Neural crest cell (in vitro differentiated cells): ENCODE data around the gene ANKRD16. TPM values are rescaled to one million over a fixed set of nuclear protein-coding genes. Genes with fewer than 3 reads are reported as not detected.

Source experiments
- DNase-seq: peaks from one replicate; pipeline ENCODE4 v3.0.0; 2021; ENCODE audit warnings: low read depth, mixed read lengths, low spot score
- H3K27ac Mint-ChIP-seq: one replicate; pipeline ENCODE4 v1.8.0; 2021; ENCODE audit warnings: mild to moderate bottlenecking, mixed read lengths; ENCODE audit not compliant: unreplicated experiment
- H3K27me3 Mint-ChIP-seq: 2 replicates; pipeline ENCODE4 v1.8.0; 2021; ENCODE audit warnings: low read depth, mild to moderate bottlenecking, mixed read lengths
- H3K36me3 Mint-ChIP-seq: 2 replicates; pipeline ENCODE4 v1.8.0; 2021; ENCODE audit warnings: low read depth, mild to moderate bottlenecking, mixed read lengths
- H3K4me1 Mint-ChIP-seq: 2 replicates; pipeline ENCODE4 v1.8.0; 2021; ENCODE audit warnings: mixed read lengths
- H3K4me3 Mint-ChIP-seq: one replicate; pipeline ENCODE4 v1.8.0; 2021; ENCODE audit warnings: mild to moderate bottlenecking, mixed read lengths
- H3K9me3 Mint-ChIP-seq: 2 replicates; pipeline ENCODE4 v1.8.0; 2021; ENCODE audit warnings: mixed read lengths
- total RNA-seq: library from RNA; stranded (reverse); gene quantifications from 2 replicates; pipeline ENCODE4 v1.2.1, GENCODE V29; 2021
- TF ChIP-seq, protein P1 (sequence below): fragments of 200-600 bp; sonication (generic); conservative IDR thresholded peaks from 2 replicates; pipeline ENCODE4 v1.5.0; 2021; ENCODE audit warnings: antibody characterized with exemption, mild to moderate bottlenecking

The ANKRD16 gene
- total RNA-seq, 1 donor from 2014 or later, result 13.3 TPM

DNA sequence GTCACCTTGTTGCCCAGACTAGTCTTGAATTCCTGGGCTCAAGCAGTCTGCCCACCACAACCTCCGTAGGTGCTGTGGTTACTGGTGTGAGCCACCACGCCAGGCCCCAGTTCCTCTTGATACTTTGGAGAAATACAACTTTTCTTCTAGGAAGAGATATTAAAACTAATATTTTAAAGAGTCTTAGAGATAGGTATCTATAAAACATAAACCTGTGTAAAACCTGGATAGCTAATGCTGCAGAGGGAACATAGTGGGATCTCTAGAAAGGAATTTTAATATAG, 71.7 kb downstream of the ANKRD16 start:
- TF ChIP-seq, protein P1, sequence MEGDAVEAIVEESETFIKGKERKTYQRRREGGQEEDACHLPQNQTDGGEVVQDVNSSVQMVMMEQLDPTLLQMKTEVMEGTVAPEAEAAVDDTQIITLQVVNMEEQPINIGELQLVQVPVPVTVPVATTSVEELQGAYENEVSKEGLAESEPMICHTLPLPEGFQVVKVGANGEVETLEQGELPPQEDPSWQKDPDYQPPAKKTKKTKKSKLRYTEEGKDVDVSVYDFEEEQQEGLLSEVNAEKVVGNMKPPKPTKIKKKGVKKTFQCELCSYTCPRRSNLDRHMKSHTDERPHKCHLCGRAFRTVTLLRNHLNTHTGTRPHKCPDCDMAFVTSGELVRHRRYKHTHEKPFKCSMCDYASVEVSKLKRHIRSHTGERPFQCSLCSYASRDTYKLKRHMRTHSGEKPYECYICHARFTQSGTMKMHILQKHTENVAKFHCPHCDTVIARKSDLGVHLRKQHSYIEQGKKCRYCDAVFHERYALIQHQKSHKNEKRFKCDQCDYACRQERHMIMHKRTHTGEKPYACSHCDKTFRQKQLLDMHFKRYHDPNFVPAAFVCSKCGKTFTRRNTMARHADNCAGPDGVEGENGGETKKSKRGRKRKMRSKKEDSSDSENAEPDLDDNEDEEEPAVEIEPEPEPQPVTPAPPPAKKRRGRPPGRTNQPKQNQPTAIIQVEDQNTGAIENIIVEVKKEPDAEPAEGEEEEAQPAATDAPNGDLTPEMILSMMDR, result no peak
- no peak overlapping the region for H3K4me3 Mint-ChIP-seq
- DNase-seq, result no peak
- peaks cover 2% of the 10 kb centered on the region for H3K9me3 Mint-ChIP-seq
- no peak overlapping the region for H3K27ac Mint-ChIP-seq
- H3K4me1 Mint-ChIP-seq, result peaks cover 13% of the 10 kb centered on the region
- peaks cover 2% of the 10 kb centered on the region for H3K36me3 Mint-ChIP-seq
- H3K27me3 Mint-ChIP-seq, result no peaks in the 10 kb centered on the region

- Mint-ChIP-seq H3K4me1 (peaks cover 13% of the 10 kb centered on the region), H3K27me3 (no peaks in the 10 kb centered on the region), H3K27ac (no peak overlapping the region), H3K36me3 (peaks cover 2% of the 10 kb centered on the region), H3K4me3 (peak overlapping the region; percentile 45), H3K9me3 (peaks cover 2% of the 10 kb centered on the region)
- DNase-seq, result no peak
- TF ChIP-seq, protein P1, result no peak
These were observed 72.2 kb downstream of the ANKRD16 start for GRCh38 chr10:5817322-5818047.

GRCh38 chr10:5816170-5816569, 73.5 kb downstream of the ANKRD16 start:
- TF ChIP-seq, protein P1, result no peak
- peaks cover 23% of the 10 kb centered on the region for H3K4me1 Mint-ChIP-seq
- peak overlapping the region; percentile 52 for H3K4me3 Mint-ChIP-seq
- H3K36me3 Mint-ChIP-seq, result peaks cover 2% of the 10 kb centered on the region
- DNase-seq, result no peak
- H3K9me3 Mint-ChIP-seq, result peaks cover 2% of the 10 kb centered on the region
- H3K27ac Mint-ChIP-seq, result no peak overlapping the region
- no peaks in the 10 kb centered on the region for H3K27me3 Mint-ChIP-seq

- H3K36me3 Mint-ChIP-seq, result peaks cover 3% of the 10 kb centered on the region
- H3K4me3 Mint-ChIP-seq, result peak overlapping the region; percentile 91
- no peak for DNase-seq
- peak overlapping the region; percentile 83 for H3K27ac Mint-ChIP-seq
- H3K27me3 Mint-ChIP-seq, result no peaks in the 10 kb centered on the region
- H3K9me3 Mint-ChIP-seq, result peaks cover 2% of the 10 kb centered on the region
- peaks cover 40% of the 10 kb centered on the region for H3K4me1 Mint-ChIP-seq
- TF ChIP-seq, protein P1, result no peak
These were observed 75.3 kb downstream of the ANKRD16 start for GRCh38 chr10:5814110-5815107.

DNA sequence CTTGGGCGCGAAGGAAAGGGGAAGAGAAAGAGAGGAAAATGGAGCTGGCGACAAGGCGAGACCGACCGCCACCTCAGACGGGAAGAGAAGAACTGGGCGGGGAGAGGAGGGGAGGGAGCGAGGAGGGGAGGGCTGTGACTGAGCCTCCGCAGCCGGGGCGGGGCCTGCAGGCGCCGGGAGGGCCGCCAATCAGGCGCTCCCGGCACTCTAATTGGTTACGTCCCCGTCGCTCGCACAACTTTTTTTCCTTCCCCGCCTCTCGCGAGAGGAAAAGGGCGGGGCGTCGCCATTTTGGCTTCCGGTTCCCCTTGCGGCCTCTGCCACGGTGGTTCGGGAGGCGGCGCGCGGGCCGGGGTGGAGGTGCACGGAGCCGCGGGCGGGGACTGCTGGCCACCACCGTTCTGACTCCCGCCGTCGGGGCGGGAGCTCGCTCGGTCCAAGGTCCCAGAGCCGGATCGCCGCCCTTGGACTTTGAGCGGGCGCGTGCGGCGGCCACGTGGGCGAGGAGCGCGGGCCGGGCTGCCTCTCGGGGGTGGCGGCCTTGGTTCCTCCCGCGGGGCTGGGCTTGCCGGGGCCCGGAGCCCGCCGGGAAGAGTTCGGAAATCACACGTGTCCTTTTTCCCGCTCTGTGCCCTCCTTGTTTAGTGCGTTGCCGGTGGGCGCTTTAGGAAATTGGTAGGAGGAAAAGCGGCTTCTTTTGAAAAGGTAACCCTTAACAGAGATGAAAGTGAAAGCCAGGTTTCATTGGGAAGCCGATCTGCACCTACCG, 76.2 kb downstream of the ANKRD16 start, which contains the start of gene GDI2:
TSS of gene GDI2 (minus strand) at position 94 of the 769 bp plus-strand sequence. CDS start 176 bp downstream, outside the sequence.
- H3K4me1 Mint-ChIP-seq, result peaks cover 47% of the 10 kb centered on the region
- no peaks in the 10 kb centered on the region for H3K27me3 Mint-ChIP-seq
- H3K27ac Mint-ChIP-seq, result peak within 1 kb of the TSS; percentile 99
- peaks cover 2% of the 10 kb centered on the region for H3K9me3 Mint-ChIP-seq
- DNase-seq, result peak; percentile 95
- H3K36me3 Mint-ChIP-seq, result peaks cover 6% of the 10 kb centered on the region
- H3K4me3 Mint-ChIP-seq, result peak within 1 kb of the TSS; percentile 94
- TF ChIP-seq, protein P1, result no peak
